OCI-LY1 (cell line): Measurements from ENCODE around the gene ASZ1.

Experiments used
- H2AFZ ChIP-seq: fragments of 200-600 bp; sonication (generic), shearing (Covaris generic); 2 replicates; pipeline ENCODE4 v1.6.0; 2014; ENCODE audit warnings: antibody characterized with exemption, mild to moderate bottlenecking, low read length
- H3F3A ChIP-seq: fragments of 200-600 bp; sonication (generic), shearing (Covaris generic); 2 replicates; pipeline ENCODE4 v1.6.0; 2014; ENCODE audit warnings: mild to moderate bottlenecking, antibody characterized with exemption, low read length, moderate library complexity; ENCODE audit not compliant: insufficient read depth
- H3K27ac ChIP-seq: fragments of 200-600 bp; sonication (generic); 2 replicates; pipeline ENCODE4 v1.5.1; 2014; ENCODE audit warnings: low read length, mixed run types, mild to moderate bottlenecking, low read depth; ENCODE audit not compliant: poor library complexity, severe bottlenecking
- H3K27me3 ChIP-seq: fragments of 200-600 bp; sonication (generic); 2 replicates; pipeline ENCODE4 v1.6.0; 2014; ENCODE audit warnings: antibody characterized with exemption, mild to moderate bottlenecking, low read length, moderate library complexity; ENCODE audit not compliant: insufficient read depth
- H3K36me3 ChIP-seq: fragments of 200-600 bp; sonication (generic); 2 replicates; pipeline ENCODE4 v1.6.1; 2014; ENCODE audit warnings: mild to moderate bottlenecking, antibody characterized with exemption, low read length, moderate library complexity, mixed read lengths; ENCODE audit not compliant: insufficient read depth
- H3K4me1 ChIP-seq: fragments of 200-600 bp; sonication (generic); 2 replicates; pipeline ENCODE4 v1.5.1; 2014; ENCODE audit warnings: mild to moderate bottlenecking, low read length, moderate library complexity; ENCODE audit not compliant: insufficient read depth, severe bottlenecking
- H3K4me2 ChIP-seq: fragments of 200-600 bp; sonication (generic), shearing (Covaris generic); 2 replicates; pipeline ENCODE4 v1.6.1; 2014; ENCODE audit warnings: low read length
- H3K4me3 ChIP-seq: fragments of 200-600 bp; sonication (generic); 2 replicates; pipeline ENCODE4 v1.5.1; 2014; ENCODE audit warnings: low read length, low read depth, mild to moderate bottlenecking, mixed read lengths; ENCODE audit not compliant: poor library complexity, severe bottlenecking
- H3K79me2 ChIP-seq: fragments of 200-600 bp; shearing (Covaris generic); 2 replicates; pipeline ENCODE4 v1.6.1; 2016; ENCODE audit warnings: mixed run types, low read length, mixed read lengths; ENCODE audit not compliant: insufficient read depth
- H3K9ac ChIP-seq: fragments of 200-600 bp; sonication (generic), shearing (Covaris generic); 2 replicates; pipeline ENCODE4 v1.6.1; 2014; ENCODE audit warnings: mild to moderate bottlenecking, low read length, mixed read lengths
- H3K9me2 ChIP-seq: fragments of 200-600 bp; sonication (generic), shearing (Covaris generic); 2 replicates; pipeline ENCODE4 v1.6.1; 2014; ENCODE audit warnings: low read depth, mild to moderate bottlenecking, low read length, mixed read lengths
- H3K9me3 ChIP-seq: fragments of 200-600 bp; shearing (Covaris generic); 2 replicates; pipeline ENCODE4 v1.6.1; 2014; ENCODE audit warnings: low read length, mixed read lengths
- H4K20me1 ChIP-seq: fragments of 200-600 bp; sonication (generic), shearing (Covaris generic); 2 replicates; pipeline ENCODE4 v1.6.0; 2016; ENCODE audit warnings: mild to moderate bottlenecking, low read length; ENCODE audit not compliant: insufficient read depth
- CTCF ChIP-seq: fragments of 200-600 bp; sonication (generic), shearing (Covaris generic); IDR thresholded peaks from 2 replicates; pipeline ENCODE4 v1.5.1; 2017; ENCODE audit warnings: mild to moderate bottlenecking, antibody characterized with exemption, low read length, moderate library complexity, mixed read lengths
- EZH2 ChIP-seq: fragments of 200-600 bp; sonication (generic), shearing (Covaris generic); IDR thresholded peaks from 2 replicates; pipeline ENCODE4 v1.8.0; 2017; ENCODE audit warnings: borderline replicate concordance, mixed run types, mild to moderate bottlenecking, antibody characterized with exemption, low read length, moderate library complexity, mixed read lengths

ASZ1 gene

GRCh38 chr7:117333168-117333567 lies 94.1 kb downstream of the ASZ1 start:
- H3K9ac ChIP-seq = no peak overlapping the region
- no peaks in the 10 kb centered on the region for H3F3A ChIP-seq
- H3K27ac ChIP-seq = no peak overlapping the region
- H3K4me1 ChIP-seq = no peaks in the 10 kb centered on the region
- no peaks in the 10 kb centered on the region for H4K20me1 ChIP-seq
- no peaks in the 10 kb centered on the region for H3K9me2 ChIP-seq
- H3K4me3 ChIP-seq = no peak overlapping the region
- no peaks in the 10 kb centered on the region for H3K36me3 ChIP-seq
- no peak overlapping the region for H3K4me2 ChIP-seq
- no peaks in the 10 kb centered on the region for H3K9me3 ChIP-seq
- TF ChIP-seq EZH2 = no peak
- H3K79me2 ChIP-seq = no peaks in the 10 kb centered on the region
- no peak overlapping the region for H2AFZ ChIP-seq
- no peaks in the 10 kb centered on the region for H3K27me3 ChIP-seq

- Histone ChIP-seq H2AFZ (no peak overlapping the region), H3K36me3 (no peaks in the 10 kb centered on the region), H3K9ac (no peak overlapping the region), H3K4me2 (no peak overlapping the region), H3K9me3 (no peaks in the 10 kb centered on the region), H3K79me2 (no peaks in the 10 kb centered on the region), H3K4me1 (no peaks in the 10 kb centered on the region), H3K27ac (no peak overlapping the region), H3F3A (no peaks in the 10 kb centered on the region), H3K4me3 (no peak overlapping the region), H3K27me3 (no peaks in the 10 kb centered on the region), H3K9me2 (no peaks in the 10 kb centered on the region), H4K20me1 (no peaks in the 10 kb centered on the region)
- no peak for TF ChIP-seq EZH2
- TF ChIP-seq CTCF = no peak
These were observed 95.3 kb downstream of the ASZ1 start for GRCh38 chr7:117332031-117332430.

- no peak overlapping the region for H3K4me2 ChIP-seq
- TF ChIP-seq EZH2 = no peak
- no peak for TF ChIP-seq CTCF
- no peaks in the 10 kb centered on the region for H3F3A ChIP-seq
- no peaks in the 10 kb centered on the region for H4K20me1 ChIP-seq
- no peaks in the 10 kb centered on the region for H3K9me2 ChIP-seq
- no peaks in the 10 kb centered on the region for H3K27me3 ChIP-seq
- H3K4me1 ChIP-seq = no peaks in the 10 kb centered on the region
- no peak overlapping the region for H3K4me3 ChIP-seq
- no peaks in the 10 kb centered on the region for H3K79me2 ChIP-seq
- H3K27ac ChIP-seq = no peak overlapping the region
- H3K9me3 ChIP-seq = no peaks in the 10 kb centered on the region
- H2AFZ ChIP-seq = no peak overlapping the region
- H3K9ac ChIP-seq = no peak overlapping the region
- H3K36me3 ChIP-seq = no peaks in the 10 kb centered on the region
These were observed 101.5 kb downstream of the ASZ1 start for GRCh38 chr7:117325836-117326235.

GRCh38 chr7:117324960-117325359 lies 102.3 kb downstream of the ASZ1 start:
- TF ChIP-seq EZH2 = no peak
- no peak for TF ChIP-seq CTCF
- Histone ChIP-seq H3K4me3 (no peak overlapping the region), H3K79me2 (no peaks in the 10 kb centered on the region), H4K20me1 (no peaks in the 10 kb centered on the region), H3K27me3 (no peaks in the 10 kb centered on the region), H3K27ac (no peak overlapping the region), H3K4me1 (no peaks in the 10 kb centered on the region), H3K9me3 (no peaks in the 10 kb centered on the region), H3K9ac (no peak overlapping the region), H3F3A (no peaks in the 10 kb centered on the region), H3K9me2 (no peaks in the 10 kb centered on the region), H3K4me2 (no peak overlapping the region), H3K36me3 (no peaks in the 10 kb centered on the region), H2AFZ (no peak overlapping the region)
